ENCODE data around the gene SHANK3. TPM values are rescaled to one million over a fixed set of nuclear protein-coding genes. Genes with fewer than 3 reads are reported as not detected.

SHANK3 gene
- total RNA-seq, 2 experiments from 2014 or later: 0.08 TPM; not detected in 1

GRCh38 chr22:50710886-50711285 lies 38.3 kb downstream of the SHANK3 start:
- CTCF ChIA-PET: no interaction called here
- POLR2A ChIA-PET: no interaction called here
- peaks cover 6% of the 10 kb centered on the region for H3K27me3 Mint-ChIP-seq
- H3K36me3 Mint-ChIP-seq (ENCODE audit: low read depth): no peaks in the 10 kb centered on the region
- H3K4me3 Mint-ChIP-seq: no peak overlapping the region
- H3K27ac Mint-ChIP-seq: no peak overlapping the region
- no peaks in the 10 kb centered on the region for H3K9me3 Mint-ChIP-seq
- no peak for DNase-seq
- H3K4me1 Mint-ChIP-seq: no peaks in the 10 kb centered on the region

GRCh38 chr22:50711446-50712340 lies 39.1 kb downstream of the SHANK3 start:
- no peak overlapping the region for H3K27ac Mint-ChIP-seq
- H3K4me3 Mint-ChIP-seq: no peak overlapping the region
- H3K36me3 Mint-ChIP-seq (ENCODE audit: low read depth): no peaks in the 10 kb centered on the region
- H3K27me3 Mint-ChIP-seq: peaks cover 6% of the 10 kb centered on the region
- DNase-seq: no peak
- no peaks in the 10 kb centered on the region for H3K4me1 Mint-ChIP-seq
- ChIA-PET POLR2A (no interaction called here), CTCF (no interaction called here)
- H3K9me3 Mint-ChIP-seq: no peaks in the 10 kb centered on the region

DNA sequence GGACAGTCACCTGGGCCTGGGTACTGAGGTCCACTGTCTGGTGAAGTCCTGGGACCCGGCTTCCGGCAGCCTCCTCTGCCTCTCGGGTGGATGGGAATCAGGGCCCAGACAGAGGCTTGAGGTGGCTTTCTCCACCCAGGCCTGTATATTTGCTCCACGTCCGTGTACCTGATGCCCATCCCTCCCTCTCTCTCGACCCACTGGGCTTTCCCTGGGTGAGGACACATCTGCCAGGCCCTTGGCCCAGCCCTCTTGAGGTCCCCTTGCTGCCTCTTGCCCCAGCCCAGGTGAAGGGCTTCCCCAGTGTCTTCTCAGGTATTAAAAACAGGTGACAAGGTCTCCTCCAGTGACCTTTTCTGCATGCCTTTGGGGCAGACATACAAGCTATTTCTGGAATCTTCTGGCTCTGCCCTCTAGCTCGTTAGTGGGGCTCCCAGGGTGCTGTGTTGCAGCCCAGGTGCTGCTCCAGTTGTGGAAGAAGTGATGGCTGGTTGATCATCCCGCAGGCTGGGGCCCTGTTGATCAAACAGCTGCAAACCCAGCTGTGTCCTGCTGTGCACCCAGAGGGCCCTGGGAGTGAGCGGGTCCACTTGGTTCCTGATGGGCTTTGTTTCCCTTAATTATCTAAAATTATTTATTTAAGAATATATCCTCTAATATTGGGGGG lies 39.9 kb downstream of the SHANK3 start:
- no peak overlapping the region for H3K27ac Mint-ChIP-seq
- H3K9me3 Mint-ChIP-seq: no peaks in the 10 kb centered on the region
- DNase-seq: no peak
- POLR2A ChIA-PET: no interaction called here
- H3K4me1 Mint-ChIP-seq: no peaks in the 10 kb centered on the region
- CTCF ChIA-PET: no interaction called here
- no peaks in the 10 kb centered on the region for H3K36me3 Mint-ChIP-seq (ENCODE audit: low read depth)
- peaks cover 5% of the 10 kb centered on the region for H3K27me3 Mint-ChIP-seq
- H3K4me3 Mint-ChIP-seq: no peak overlapping the region

DNA sequence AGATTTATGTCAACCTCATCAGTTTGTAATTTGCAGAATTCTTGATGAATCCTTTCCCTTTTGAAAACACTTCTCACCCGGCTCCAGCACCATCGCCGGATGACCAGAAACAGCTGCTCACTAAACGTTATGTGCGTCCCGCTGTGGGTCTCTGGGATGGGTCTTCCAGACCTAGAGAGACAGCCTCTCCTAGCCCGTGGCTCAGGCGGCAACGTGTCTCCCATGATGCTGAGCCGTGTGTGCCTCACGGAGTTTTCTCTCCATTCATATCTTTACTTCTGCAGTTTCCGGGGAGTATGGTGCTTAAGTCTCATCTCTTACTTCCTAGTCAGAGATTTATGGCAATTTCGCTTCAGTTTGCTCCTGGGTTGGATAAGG lies 40.4 kb downstream of the SHANK3 start:
- CTCF ChIA-PET: no interaction called here
- Mint-ChIP-seq H3K36me3 (ENCODE audit: low read depth) (no peaks in the 10 kb centered on the region), H3K9me3 (no peaks in the 10 kb centered on the region)

DNA sequence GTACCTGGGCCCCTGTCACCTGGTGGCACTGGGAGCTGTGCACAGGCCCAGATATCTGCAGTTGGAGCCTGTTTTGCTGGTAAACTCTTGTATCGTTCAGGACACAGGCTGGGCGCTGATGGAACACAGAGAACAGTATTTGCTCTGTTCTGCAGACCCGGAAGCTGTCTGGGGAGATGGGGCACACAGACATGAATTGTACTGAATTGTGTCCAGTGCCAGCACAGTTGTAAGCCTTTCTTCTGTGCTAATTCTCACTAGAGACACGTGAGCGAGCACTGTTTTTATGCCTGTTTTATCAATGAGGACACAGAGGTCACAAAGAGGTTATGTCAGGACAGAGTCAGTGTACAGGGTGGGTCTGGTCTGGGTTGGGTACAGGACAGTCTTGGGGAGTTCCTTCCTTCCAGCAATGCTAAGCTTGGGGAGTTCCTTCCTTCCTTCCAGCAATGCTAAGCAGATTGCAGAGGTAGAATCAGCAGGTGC lies 41.0 kb downstream of the SHANK3 start:
- no peaks in the 10 kb centered on the region for H3K9me3 Mint-ChIP-seq
- ChIA-PET POLR2A (no interaction called here), CTCF (no interaction called here)
- no peak for DNase-seq
- H3K36me3 Mint-ChIP-seq (ENCODE audit: low read depth): no peaks in the 10 kb centered on the region
- no peaks in the 10 kb centered on the region for H3K4me1 Mint-ChIP-seq
- peaks cover 6% of the 10 kb centered on the region for H3K27me3 Mint-ChIP-seq
- H3K27ac Mint-ChIP-seq: no peak overlapping the region
- no peak overlapping the region for H3K4me3 Mint-ChIP-seq

More for the DNA sequence above, 40.4 kb downstream of the SHANK3 start:
- Mint-ChIP-seq H3K4me3 (no peak overlapping the region), H3K27ac (no peak overlapping the region), H3K27me3 (peaks cover 6% of the 10 kb centered on the region), H3K4me1 (no peaks in the 10 kb centered on the region)
- no peak for DNase-seq
- POLR2A ChIA-PET: no interaction called here

DNA sequence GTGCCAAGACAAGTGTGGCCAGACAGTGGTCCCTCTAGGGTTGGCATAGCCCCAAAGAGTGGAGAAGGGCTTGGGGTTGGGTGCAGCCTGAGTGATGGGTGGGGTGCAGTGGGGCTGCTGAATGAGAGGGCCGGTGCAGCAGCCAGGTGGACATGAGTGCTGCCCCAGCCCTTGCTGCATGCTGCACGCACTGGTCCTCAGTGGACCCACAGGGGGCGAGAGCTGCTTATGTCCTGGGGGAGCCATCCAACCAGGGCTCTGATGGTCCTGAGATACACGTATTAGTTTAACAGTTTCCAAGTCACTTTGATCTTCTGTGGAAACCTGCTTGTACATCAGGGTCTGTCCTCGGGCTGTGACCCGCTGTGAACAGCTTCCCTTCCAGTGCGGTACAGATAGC lies 41.5 kb downstream of the SHANK3 start:
- DNase-seq: no peak
- no peak overlapping the region for H3K27ac Mint-ChIP-seq
- ChIA-PET POLR2A (no interaction called here), CTCF (no interaction called here)
- no peaks in the 10 kb centered on the region for H3K36me3 Mint-ChIP-seq (ENCODE audit: low read depth)
- no peak overlapping the region for H3K4me3 Mint-ChIP-seq
- no peaks in the 10 kb centered on the region for H3K4me1 Mint-ChIP-seq
- no peaks in the 10 kb centered on the region for H3K9me3 Mint-ChIP-seq
- peaks cover 6% of the 10 kb centered on the region for H3K27me3 Mint-ChIP-seq

- Mint-ChIP-seq H3K4me3 (no peak overlapping the region), H3K27me3 (peaks cover 6% of the 10 kb centered on the region), H3K36me3 (ENCODE audit: low read depth) (no peaks in the 10 kb centered on the region), H3K27ac (no peak overlapping the region), H3K4me1 (no peaks in the 10 kb centered on the region), H3K9me3 (no peaks in the 10 kb centered on the region)
- no peak for DNase-seq
- ChIA-PET POLR2A (no interaction called here), CTCF (no interaction called here)
These were observed 42.1 kb downstream of the SHANK3 start for GRCh38 chr22:50714631-50715179.

- ChIA-PET POLR2A (no interaction called here), CTCF (no interaction called here)
- Mint-ChIP-seq H3K9me3 (no peaks in the 10 kb centered on the region), H3K36me3 (ENCODE audit: low read depth) (no peaks in the 10 kb centered on the region), H3K4me1 (no peaks in the 10 kb centered on the region), H3K27me3 (peaks cover 6% of the 10 kb centered on the region), H3K27ac (no peak overlapping the region), H3K4me3 (no peak overlapping the region)
- DNase-seq: no peak
These were observed 42.6 kb downstream of the SHANK3 start for GRCh38 chr22:50715250-50715649.

DNA sequence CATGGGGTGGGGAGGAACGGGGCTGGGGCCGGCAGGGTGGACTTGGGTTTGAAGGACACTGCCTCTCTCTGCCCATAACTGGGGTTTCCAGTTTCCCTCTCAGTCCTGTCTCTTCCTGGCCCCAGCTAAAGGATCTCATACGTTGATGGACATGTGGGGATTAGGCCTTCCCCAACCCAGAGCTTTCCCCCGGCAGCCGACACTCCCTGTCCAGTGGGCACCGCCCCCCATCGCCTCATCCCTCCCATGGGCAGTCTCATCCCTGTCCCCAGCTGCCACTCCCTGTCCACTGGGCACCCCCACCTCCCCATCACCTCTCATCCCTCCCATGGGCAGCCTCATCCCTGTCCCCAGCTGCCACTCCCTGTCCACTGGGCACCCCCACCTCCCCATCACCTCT lies 43.2 kb downstream of the SHANK3 start:
- H3K4me1 Mint-ChIP-seq: no peaks in the 10 kb centered on the region
- no peak overlapping the region for H3K27ac Mint-ChIP-seq
- no peak overlapping the region for H3K4me3 Mint-ChIP-seq
- no peak for DNase-seq
- peaks cover 4% of the 10 kb centered on the region for H3K27me3 Mint-ChIP-seq
- POLR2A ChIA-PET: no interaction called here
- CTCF ChIA-PET: no interaction called here
- no peaks in the 10 kb centered on the region for H3K9me3 Mint-ChIP-seq
- no peaks in the 10 kb centered on the region for H3K36me3 Mint-ChIP-seq (ENCODE audit: low read depth)

GRCh38 chr22:50716290-50717024 lies 43.8 kb downstream of the SHANK3 start:
- Mint-ChIP-seq H3K4me3 (no peak overlapping the region), H3K27ac (no peak overlapping the region), H3K36me3 (ENCODE audit: low read depth) (no peaks in the 10 kb centered on the region), H3K4me1 (no peaks in the 10 kb centered on the region), H3K9me3 (no peaks in the 10 kb centered on the region), H3K27me3 (peaks cover 2% of the 10 kb centered on the region)
- DNase-seq: no peak
- CTCF ChIA-PET: no interaction called here
- POLR2A ChIA-PET: no interaction called here

GRCh38 chr22:50717709-50718351 lies 45.2 kb downstream of the SHANK3 start:
- Mint-ChIP-seq H3K27ac (no peak overlapping the region), H3K36me3 (ENCODE audit: low read depth) (no peaks in the 10 kb centered on the region), H3K4me3 (no peak overlapping the region), H3K27me3 (peaks cover 2% of the 10 kb centered on the region), H3K4me1 (no peaks in the 10 kb centered on the region), H3K9me3 (no peaks in the 10 kb centered on the region)
- ChIA-PET POLR2A (no interaction called here), CTCF (no interaction called here)
- no peak for DNase-seq

GRCh38 chr22:50718352-50718709 lies 45.7 kb downstream of the SHANK3 start:
- Mint-ChIP-seq H3K4me3 (no peak overlapping the region), H3K27me3 (peaks cover 2% of the 10 kb centered on the region), H3K9me3 (no peaks in the 10 kb centered on the region), H3K36me3 (ENCODE audit: low read depth) (no peaks in the 10 kb centered on the region), H3K27ac (no peak overlapping the region), H3K4me1 (no peaks in the 10 kb centered on the region)
- POLR2A ChIA-PET: no interaction called here
- CTCF ChIA-PET: no interaction called here
- no peak for DNase-seq

GRCh38 chr22:50719814-50720300 lies 47.2 kb downstream of the SHANK3 start:
- CTCF ChIA-PET: no interaction called here
- POLR2A ChIA-PET: no interaction called here
- Mint-ChIP-seq H3K4me3 (no peak overlapping the region), H3K4me1 (no peaks in the 10 kb centered on the region), H3K27ac (no peak overlapping the region), H3K36me3 (ENCODE audit: low read depth) (no peaks in the 10 kb centered on the region), H3K9me3 (no peaks in the 10 kb centered on the region), H3K27me3 (peaks cover 2% of the 10 kb centered on the region)
- no peak for DNase-seq

Data from activated CD4-positive, alpha-beta memory T cell treated with anti-CD3 and anti-CD28 coated beads, Interleukin-2, amount 10 ng/mL, durations not matched to agents 7 days and 5 days (primary cell).